Stimulated activated CD8-positive, alpha-beta memory T cell treated with anti-CD3 and anti-CD28 coated beads, Interleukin-15, amount 100 ng/mL, for 24 hours (primary cell): ENCODE results near the gene INPPL1.
"Not testable (repeated sequence)": the region's sequence is repeated elsewhere in the genome, so short reads cannot be mapped to it uniquely, and the experiment has no call there.

Source experiments
- DNase-seq: peaks from one replicate; pipeline ENCODE4 v3.0.0-alpha.2; 2020; ENCODE audit warnings: low read depth

INPPL1 gene

DNA sequence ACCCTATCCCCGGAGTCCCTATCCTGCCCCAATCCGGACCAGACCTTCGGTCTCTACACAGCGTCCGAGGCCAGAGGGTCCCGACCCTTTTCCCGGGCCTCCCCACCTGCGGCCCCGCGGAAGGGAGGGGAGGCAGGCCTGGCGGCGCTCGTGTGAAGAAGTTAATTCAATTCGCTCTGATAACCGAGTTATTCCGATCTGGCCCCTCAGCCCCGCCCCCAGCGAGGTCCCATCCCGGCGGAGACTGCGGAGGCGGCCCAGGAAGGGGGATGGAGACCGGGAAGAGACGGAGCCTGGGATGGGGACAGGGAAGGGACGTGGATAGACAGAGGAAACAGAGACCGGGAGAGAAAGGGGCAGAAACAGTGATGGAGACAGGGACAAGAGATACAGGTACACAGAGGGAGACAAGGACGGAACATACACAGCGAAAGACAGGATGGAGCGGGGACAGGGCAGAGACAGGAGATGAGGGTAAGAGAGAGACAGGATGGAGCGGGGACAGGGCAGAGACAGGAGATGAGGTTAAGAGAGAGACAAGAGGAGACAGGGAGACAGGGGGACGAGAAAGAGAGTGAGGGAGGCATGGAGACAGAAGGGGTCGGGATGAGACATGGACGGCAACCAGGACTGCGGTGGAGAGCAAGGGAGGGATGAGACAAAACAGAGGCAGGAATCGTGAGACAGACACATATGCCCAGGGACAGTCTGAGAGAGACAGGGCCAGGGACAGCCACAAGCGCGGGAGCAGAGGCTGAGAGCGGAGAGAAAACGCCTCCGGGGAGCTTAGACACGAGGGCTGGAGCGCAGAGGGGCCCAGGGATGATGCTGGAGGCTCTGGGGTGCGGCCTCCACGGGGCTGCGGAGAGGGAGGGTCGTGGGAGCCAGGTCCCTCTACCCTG lies 20.0 kb downstream of the INPPL1 start:
- DNase-seq: no peak

DNA sequence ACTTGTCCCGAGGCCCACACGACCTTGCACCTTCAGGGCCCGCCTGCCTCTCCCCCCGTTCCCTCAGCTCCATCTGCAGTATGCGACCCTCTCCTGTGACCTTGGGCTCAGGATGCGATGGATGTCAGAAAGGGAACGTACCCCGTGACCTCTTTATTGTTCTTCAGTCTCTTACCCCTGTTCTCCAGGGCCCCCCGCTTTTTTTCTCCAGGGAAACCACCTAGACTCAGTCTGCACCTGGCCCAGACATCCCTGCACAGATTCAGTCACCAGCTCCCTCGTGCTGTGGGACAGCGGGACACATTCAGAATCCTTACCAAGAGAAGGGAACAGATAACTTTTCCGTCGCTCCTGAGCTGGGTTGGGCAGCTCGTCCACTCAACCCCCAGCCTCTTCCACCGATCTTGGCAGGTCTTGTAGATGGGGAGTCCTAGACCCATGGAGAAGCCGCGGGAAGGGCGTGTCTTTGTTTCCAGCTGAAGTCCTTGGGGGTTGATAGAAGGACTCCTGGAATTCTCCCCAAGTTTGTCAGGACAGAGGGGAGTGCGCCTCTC lies 20.8 kb downstream of the INPPL1 start:
- no peak for DNase-seq

- no peak for DNase-seq
These were observed 23.0 kb downstream of the INPPL1 start for GRCh38 chr11:72247584-72247983.

- no peak for DNase-seq
These were observed 25.4 kb downstream of the INPPL1 start for GRCh38 chr11:72249961-72250360.

DNA sequence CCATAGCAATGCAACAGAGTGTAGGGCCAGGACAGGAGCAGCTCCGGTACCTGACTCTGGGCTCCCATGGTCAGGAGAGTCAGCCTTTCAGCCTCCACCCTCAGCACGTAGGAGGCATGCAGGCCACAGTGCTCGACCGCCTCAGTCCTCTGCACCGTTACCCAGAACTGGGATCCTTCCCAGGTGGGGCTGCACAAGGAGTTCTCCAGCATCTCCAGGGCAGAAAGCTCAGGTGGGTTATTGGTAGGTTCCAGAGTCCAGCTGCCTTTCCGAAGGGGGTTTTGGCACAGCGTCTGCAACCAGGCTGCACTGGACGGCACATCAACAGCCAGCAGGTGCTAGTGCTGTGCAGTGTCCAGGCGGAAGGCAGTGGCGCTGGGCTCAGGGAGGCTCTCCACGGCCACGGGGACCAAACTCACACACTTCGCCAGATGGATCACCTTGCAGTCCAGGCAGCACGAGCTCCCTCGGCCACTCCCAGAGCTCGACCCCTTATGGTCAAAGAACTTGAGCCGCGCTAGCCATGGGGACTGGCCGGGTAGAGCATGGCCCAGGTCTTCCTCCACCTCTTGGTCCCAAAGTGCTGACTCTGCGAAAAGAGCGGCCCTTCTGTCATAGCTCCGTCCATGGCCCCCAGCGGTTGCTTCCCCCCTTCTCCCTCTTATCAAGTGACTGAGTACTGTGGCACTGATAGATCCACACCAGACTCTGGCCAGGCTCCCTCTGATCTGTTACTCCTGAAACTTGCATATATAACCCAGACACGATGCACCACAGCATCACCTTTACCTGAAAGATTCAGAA lies 26.3 kb downstream of the INPPL1 start:
- DNase-seq: no peak

DNA sequence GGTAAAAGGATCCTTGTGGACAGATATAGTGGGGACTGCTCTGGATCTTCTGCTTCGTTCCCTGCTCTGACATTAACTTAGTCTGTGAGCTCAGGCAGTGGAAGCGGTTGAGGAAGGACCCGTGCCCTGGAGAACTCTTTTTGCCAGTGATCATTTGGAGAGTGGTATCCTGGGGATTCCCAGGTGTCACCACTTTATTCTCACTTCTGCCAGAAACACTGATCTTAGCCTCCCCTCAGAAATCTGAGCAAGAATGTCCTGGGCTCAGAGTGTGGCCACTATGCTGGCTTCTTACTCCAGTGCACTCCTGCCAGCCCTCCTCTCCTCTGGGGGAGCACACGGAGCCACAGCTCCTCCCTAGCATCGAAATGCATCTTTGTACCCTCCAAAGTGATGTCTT lies 27.0 kb downstream of the INPPL1 start:
- DNase-seq: no peak

- no peak for DNase-seq
These were observed 28.8 kb downstream of the INPPL1 start for GRCh38 chr11:72253392-72253791.

- DNase-seq: no peak
These were observed 29.9 kb downstream of the INPPL1 start for GRCh38 chr11:72254299-72254993.

GRCh38 chr11:72257570-72257969 lies 33.0 kb downstream of the INPPL1 start:
- no peak for DNase-seq

GRCh38 chr11:72259490-72259889 lies 34.9 kb downstream of the INPPL1 start:
- DNase-seq: no peak

- no peak for DNase-seq
These were observed 36.0 kb downstream of the INPPL1 start for GRCh38 chr11:72260574-72260973.

DNA sequence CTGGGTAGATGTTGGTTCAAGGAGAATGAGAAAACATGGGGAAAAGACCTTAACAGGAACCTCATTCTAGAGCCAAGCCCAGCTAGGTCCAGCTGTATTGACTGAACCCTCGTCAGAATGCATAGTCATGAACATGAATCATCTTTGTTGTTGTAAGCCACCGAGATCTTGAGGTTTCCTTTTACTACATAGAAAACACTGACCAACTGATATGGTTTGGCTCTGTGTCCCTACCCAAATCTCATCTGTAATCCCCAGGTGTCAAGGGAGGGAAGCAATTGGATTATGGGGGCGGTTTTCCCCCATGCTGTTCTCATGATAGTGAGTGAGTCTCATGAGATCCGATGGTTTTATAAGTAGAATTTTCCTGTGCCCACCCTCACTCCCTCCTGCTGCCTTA lies 38.8 kb downstream of the INPPL1 start:
- DNase-seq: no peak

DNA sequence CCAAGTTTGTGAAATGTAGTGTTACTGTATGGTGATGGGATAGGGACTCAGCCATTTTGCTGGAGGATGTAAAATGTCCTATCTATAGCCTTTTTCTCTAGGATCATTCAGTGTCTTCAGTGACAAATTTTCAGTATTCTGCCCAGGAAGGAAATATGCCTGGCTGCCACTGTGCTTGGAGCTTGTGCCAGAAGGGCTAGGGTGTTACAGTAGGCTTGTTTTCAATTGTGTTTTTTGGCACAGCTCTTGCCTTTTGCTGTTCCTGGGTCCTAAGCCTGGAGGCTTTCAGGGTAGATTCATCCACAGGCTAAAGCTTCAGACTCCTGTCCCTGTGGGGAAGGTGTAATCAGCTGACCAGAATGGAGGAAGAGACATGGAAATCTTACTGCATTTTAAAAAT lies 41.4 kb downstream of the INPPL1 start:
- no peak for DNase-seq

GRCh38 chr11:72266960-72267359 lies 42.4 kb downstream of the INPPL1 start:
- DNase-seq: not testable (repeated sequence)

DNA sequence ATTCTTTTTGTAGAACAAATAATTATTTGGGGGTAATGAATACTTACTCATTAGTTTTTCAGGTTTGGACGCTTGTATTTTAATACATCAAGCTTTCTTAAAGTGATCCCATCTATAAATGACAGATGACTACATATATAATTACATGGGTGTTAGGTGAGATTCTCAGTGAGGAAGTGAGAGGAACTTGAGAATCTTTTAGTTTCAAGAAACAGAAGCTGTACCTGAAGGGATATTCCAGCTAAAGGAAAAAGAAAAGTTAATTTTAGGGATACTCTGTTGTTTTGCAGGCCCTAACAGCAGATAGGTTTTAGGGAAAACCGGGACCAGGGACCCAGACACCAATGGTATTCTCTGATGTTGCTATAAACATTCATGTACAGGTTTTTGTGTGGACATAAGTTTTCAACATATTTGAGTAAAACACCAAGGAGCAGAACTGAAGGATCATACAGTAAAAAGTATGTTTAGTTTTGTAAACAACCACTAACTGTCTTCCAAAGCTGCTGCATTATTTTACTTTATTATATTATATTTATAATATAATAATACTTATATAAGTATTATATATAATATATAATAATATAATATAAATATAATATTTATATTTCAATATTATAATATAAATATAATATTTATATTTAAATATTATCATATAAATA lies 43.5 kb downstream of the INPPL1 start:
- DNase-seq: no peak

- no peak for DNase-seq
These were observed 47.4 kb downstream of the INPPL1 start for GRCh38 chr11:72271980-72272379.

DNA sequence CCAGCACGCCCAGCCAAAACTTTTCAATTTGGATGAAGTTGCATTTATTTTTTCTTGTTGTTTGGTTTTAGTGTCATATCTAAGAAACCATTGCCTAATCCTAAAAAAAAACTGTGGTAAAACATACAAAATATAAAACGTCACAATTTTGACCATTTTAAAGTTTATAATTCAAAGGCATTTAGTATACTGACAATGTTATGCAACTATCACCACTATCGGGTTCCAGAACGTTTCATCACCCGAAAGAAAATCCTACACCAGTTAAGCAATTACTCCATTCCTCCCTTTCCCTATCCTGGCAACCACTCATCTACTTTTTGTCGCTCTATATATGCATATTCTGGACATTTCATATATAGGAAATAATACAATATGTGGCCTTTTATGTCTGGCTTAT lies 49.9 kb downstream of the INPPL1 start:
- no peak for DNase-seq

- no peak for DNase-seq
These were observed 54.3 kb downstream of the INPPL1 start for GRCh38 chr11:72278905-72279304.

DNA sequence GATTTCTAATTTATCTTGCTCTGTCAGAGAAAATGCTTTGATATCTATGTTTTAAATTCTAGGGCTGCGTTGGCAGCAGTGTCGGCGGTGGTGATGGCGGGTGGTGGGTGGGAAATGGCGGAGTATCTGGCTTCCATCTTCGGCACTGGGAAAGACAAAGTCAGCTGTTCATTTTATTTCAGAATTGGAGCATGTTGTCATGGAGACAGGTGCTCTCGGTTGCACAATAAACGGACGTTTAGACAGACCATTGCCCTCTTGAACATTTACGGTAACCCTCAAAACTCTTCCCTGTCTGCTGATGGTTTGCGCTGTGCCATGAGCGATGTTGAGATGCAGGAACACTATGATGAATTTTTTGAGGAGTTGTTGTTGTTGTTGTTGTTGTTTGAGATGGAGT lies 55.5 kb downstream of the INPPL1 start:
- no peak for DNase-seq

GRCh38 chr11:72280726-72281315 lies 56.3 kb downstream of the INPPL1 start:
- DNase-seq: no peak

- no peak for DNase-seq
These were observed 59.4 kb downstream of the INPPL1 start for GRCh38 chr11:72283947-72284346.
